ENCODE data around the gene EBF4.
A peak's percentile ranks its signal among the peaks of the same experiment; 100 is the strongest.

Gene EBF4

GRCh38 chr20:2729791-2730190, 37.2 kb downstream of the EBF4 start:
- in situ Hi-C loops (cut with HindIII; ENCODE audit: low pct_ligation_motif_present, low pct_unique_long_range_greater_than_20kb, low sequenced_read_pairs), result no loop called here
- DNase-seq, result no peak

- no peak for DNase-seq
- in situ Hi-C loops (cut with HindIII; ENCODE audit: low pct_ligation_motif_present, low pct_unique_long_range_greater_than_20kb, low sequenced_read_pairs), result no loop called here
Measured at GRCh38 chr20:2734899-2735298, 42.3 kb downstream of the EBF4 start.

GRCh38 chr20:2736441-2736840, 43.9 kb downstream of the EBF4 start:
- in situ Hi-C loops (cut with HindIII; ENCODE audit: low pct_ligation_motif_present, low pct_unique_long_range_greater_than_20kb, low sequenced_read_pairs), result no loop called here

GRCh38 chr20:2738331-2739041, 45.9 kb downstream of the EBF4 start:
- in situ Hi-C loops (cut with HindIII; ENCODE audit: low pct_ligation_motif_present, low pct_unique_long_range_greater_than_20kb, low sequenced_read_pairs), result no loop called here
- no peak for DNase-seq

More at GRCh38 chr20:2736441-2736840, 43.9 kb downstream of the EBF4 start:
- DNase-seq, result no peak

GRCh38 chr20:2739042-2739398, 46.4 kb downstream of the EBF4 start:
- in situ Hi-C loops (cut with HindIII; ENCODE audit: low pct_ligation_motif_present, low pct_unique_long_range_greater_than_20kb, low sequenced_read_pairs), result no loop called here

GRCh38 chr20:2740702-2741101, 48.1 kb downstream of the EBF4 start:
- in situ Hi-C loops (cut with HindIII; ENCODE audit: low pct_ligation_motif_present, low pct_unique_long_range_greater_than_20kb, low sequenced_read_pairs), result no loop called here
- DNase-seq, result no peak

More at GRCh38 chr20:2739042-2739398, 46.4 kb downstream of the EBF4 start:
- DNase-seq, result no peak

- no peak for DNase-seq
- in situ Hi-C loops (cut with HindIII; ENCODE audit: low pct_ligation_motif_present, low pct_unique_long_range_greater_than_20kb, low sequenced_read_pairs), result no loop called here
Measured at GRCh38 chr20:2741463-2741862, 48.9 kb downstream of the EBF4 start.

GRCh38 chr20:2741881-2742280, 49.3 kb downstream of the EBF4 start:
- DNase-seq, result no peak
- in situ Hi-C loops (cut with HindIII; ENCODE audit: low pct_ligation_motif_present, low pct_unique_long_range_greater_than_20kb, low sequenced_read_pairs), result no loop called here

- in situ Hi-C loops (cut with HindIII; ENCODE audit: low pct_ligation_motif_present, low pct_unique_long_range_greater_than_20kb, low sequenced_read_pairs), result no loop called here
- DNase-seq, result no peak
Measured at GRCh38 chr20:2742431-2742830, 49.9 kb downstream of the EBF4 start.

GRCh38 chr20:2742934-2743559, 50.5 kb downstream of the EBF4 start:
- in situ Hi-C loops (cut with HindIII; ENCODE audit: low pct_ligation_motif_present, low pct_unique_long_range_greater_than_20kb, low sequenced_read_pairs), result no loop called here
- peak; percentile 70 for DNase-seq

GRCh38 chr20:2745060-2745910, 52.7 kb downstream of the EBF4 start:
- in situ Hi-C loops (cut with HindIII; ENCODE audit: low pct_ligation_motif_present, low pct_unique_long_range_greater_than_20kb, low sequenced_read_pairs), result no loop called here
- no peak for DNase-seq

- in situ Hi-C loops (cut with HindIII; ENCODE audit: low pct_ligation_motif_present, low pct_unique_long_range_greater_than_20kb, low sequenced_read_pairs), result no loop called here
Measured at GRCh38 chr20:2745936-2746635, 53.5 kb downstream of the EBF4 start.

GRCh38 chr20:2746636-2747265, 54.2 kb downstream of the EBF4 start:
- in situ Hi-C loops (cut with HindIII; ENCODE audit: low pct_ligation_motif_present, low pct_unique_long_range_greater_than_20kb, low sequenced_read_pairs), result no loop called here
- DNase-seq, result no peak

More at GRCh38 chr20:2745936-2746635, 53.5 kb downstream of the EBF4 start:
- no peak for DNase-seq

GRCh38 chr20:2747676-2748235, 55.2 kb downstream of the EBF4 start:
- DNase-seq, result no peak
- in situ Hi-C loops (cut with HindIII; ENCODE audit: low pct_ligation_motif_present, low pct_unique_long_range_greater_than_20kb, low sequenced_read_pairs), result no loop called here

- DNase-seq, result no peak
Measured at GRCh38 chr20:2748551-2749342, 56.2 kb downstream of the EBF4 start.

GRCh38 chr20:2749343-2749950, 56.9 kb downstream of the EBF4 start:
- in situ Hi-C loops (cut with HindIII; ENCODE audit: low pct_ligation_motif_present, low pct_unique_long_range_greater_than_20kb, low sequenced_read_pairs), result no loop called here
- DNase-seq, result no peak

More at GRCh38 chr20:2748551-2749342, 56.2 kb downstream of the EBF4 start:
- in situ Hi-C loops (cut with HindIII; ENCODE audit: low pct_ligation_motif_present, low pct_unique_long_range_greater_than_20kb, low sequenced_read_pairs), result no loop called here

- in situ Hi-C loops (cut with HindIII; ENCODE audit: low pct_ligation_motif_present, low pct_unique_long_range_greater_than_20kb, low sequenced_read_pairs), result no loop called here
Measured at GRCh38 chr20:2749951-2750490, 57.4 kb downstream of the EBF4 start.

More at GRCh38 chr20:2749951-2750490, 57.4 kb downstream of the EBF4 start:
- DNase-seq, result no peak
